Neural cell (in vitro differentiated cells): ENCODE results near the gene DAG1. TPM values are rescaled to one million over a fixed set of nuclear protein-coding genes. Genes with fewer than 3 reads are reported as not detected.

Experiments used
- H2AFZ ChIP-seq: fragments of 200-600, 300-800 bp; sonication (generic), shearing (Covaris generic); 2 replicates; pipeline ENCODE4 v1.6.0; 2014; ENCODE audit warnings: low read depth, mild to moderate bottlenecking, antibody characterized with exemption, low read length, moderate library complexity
- H3F3A ChIP-seq: fragments of 200-600 bp; shearing (Covaris generic); 2 replicates; pipeline ENCODE4 v1.6.1; 2016; ENCODE audit warnings: mild to moderate bottlenecking, moderate library complexity, mixed read lengths, antibody characterized with exemption, low read length; ENCODE audit not compliant: insufficient read depth, poor library complexity, severe bottlenecking
- H3K27ac ChIP-seq: fragments of 200-600, 300-800 bp; sonication (generic), shearing (Covaris generic); 2 replicates; pipeline ENCODE4 v1.5.1; 2014; ENCODE audit warnings: mild to moderate bottlenecking, low read length, moderate library complexity
- H3K27me3 ChIP-seq: fragments of 300-800, 200-600 bp; sonication (generic), shearing (Covaris generic); 2 replicates; pipeline ENCODE4 v1.6.0; 2014; ENCODE audit warnings: mild to moderate bottlenecking, low read depth, low read length, moderate library complexity; ENCODE audit not compliant: insufficient read depth
- H3K36me3 ChIP-seq: fragments of 300-800, 200-600 bp; sonication (generic), shearing (Covaris generic); 2 replicates; pipeline ENCODE4 v1.5.1; 2014; ENCODE audit warnings: mild to moderate bottlenecking, antibody characterized with exemption, low read length, moderate library complexity; ENCODE audit not compliant: insufficient read depth
- H3K4me2 ChIP-seq: fragments of 300-800, 200-600 bp; sonication (generic), shearing (Covaris generic); 2 replicates; pipeline ENCODE4 v1.6.0; 2014; ENCODE audit warnings: mild to moderate bottlenecking, low read length
- H3K4me3 ChIP-seq: fragments of 300-800, 200-600 bp; sonication (generic), shearing (Covaris generic); 2 replicates; pipeline ENCODE4 v1.5.1; 2014; ENCODE audit warnings: mild to moderate bottlenecking, low read length, moderate library complexity
- H3K79me2 ChIP-seq: fragments of 200-600 bp; shearing (Covaris generic); replicated peaks from 2 replicates; pipeline ENCODE4 v1.6.0; 2014; ENCODE audit warnings: mild to moderate bottlenecking, low read length, moderate library complexity; ENCODE audit not compliant: insufficient read depth
- H3K9ac ChIP-seq: fragments of 300-800, 200-600 bp; sonication (generic), shearing (Covaris generic); 2 replicates; pipeline ENCODE4 v1.6.1; 2016; ENCODE audit warnings: mild to moderate bottlenecking, low read length, mixed read lengths
- H3K9me2 ChIP-seq: fragments of 200-600 bp; shearing (Covaris generic); 2 replicates; pipeline ENCODE4 v1.6.1; 2016; ENCODE audit warnings: mild to moderate bottlenecking, low read length, mixed read lengths; ENCODE audit not compliant: insufficient read depth
- H3K9me3 ChIP-seq: fragments of 200-600, 300-800 bp; sonication (generic), shearing (Covaris generic); 2 replicates; pipeline ENCODE4 v1.6.1; 2016; ENCODE audit warnings: mild to moderate bottlenecking, mixed run types, low read length, moderate library complexity, mixed read lengths
- H4K20me1 ChIP-seq: fragments of 200-600 bp; shearing (Covaris generic); 2 replicates; pipeline ENCODE4 v1.6.1; 2016; ENCODE audit warnings: mild to moderate bottlenecking, mixed run types; ENCODE audit not compliant: insufficient read depth
- CTCF ChIP-seq: fragments of 450-650 bp; IDR thresholded peaks from 2 replicates; pipeline ENCODE4 v1.5.1; 2014; ENCODE audit warnings: antibody characterized with exemption, mild to moderate bottlenecking, moderate library complexity; ENCODE audit not compliant: poor library complexity, severe bottlenecking
- EP300 ChIP-seq: fragments of 450-650 bp; conservative IDR thresholded peaks from 2 replicates; pipeline ENCODE4 v1.6.1; 2014; ENCODE audit warnings: antibody characterized with exemption, mild to moderate bottlenecking, moderate library complexity; ENCODE audit not compliant: poor library complexity, severe bottlenecking
- EZH2 ChIP-seq: fragments of 200-600, 300-800 bp; shearing (Covaris generic), sonication (generic); IDR thresholded peaks from 2 replicates; pipeline ENCODE4 v1.6.1; 2014; ENCODE audit warnings: antibody characterized with exemption, low read length, borderline replicate concordance, mild to moderate bottlenecking; ENCODE audit not compliant: insufficient read depth, poor library complexity, severe bottlenecking
- MXI1 ChIP-seq: fragments of 450-650 bp; conservative IDR thresholded peaks from 2 replicates; pipeline ENCODE4 v1.6.1; 2014; ENCODE audit warnings: antibody characterized with exemption, mild to moderate bottlenecking; ENCODE audit not compliant: poor library complexity, severe bottlenecking
- POLR2AphosphoS5 ChIP-seq: IDR thresholded peaks from 2 replicates; pipeline ENCODE4 v1.6.1; 2012
- RAD21 ChIP-seq: fragments of 450-650 bp; conservative IDR thresholded peaks from 2 replicates; pipeline ENCODE4 v1.6.1; 2014; ENCODE audit warnings: antibody characterized with exemption, mild to moderate bottlenecking, moderate library complexity
- REST ChIP-seq: IDR thresholded peaks from 2 replicates; pipeline ENCODE4 v1.6.1; 2012; ENCODE audit warnings: borderline replicate concordance
- SMC3 ChIP-seq: fragments of 450-650 bp; conservative IDR thresholded peaks from 2 replicates; pipeline ENCODE4 v1.6.1; 2014; ENCODE audit warnings: antibody characterized with exemption, mild to moderate bottlenecking, moderate library complexity; ENCODE audit not compliant: poor library complexity
- TAF1 ChIP-seq: IDR thresholded peaks from 2 replicates; pipeline ENCODE4 v1.6.1; 2012; ENCODE audit warnings: low read depth
- polyA plus RNA-seq: library from polyadenylated mRNA; depleted of rRNA; stranded (reverse); fragments of >200 nt; gene quantifications from 2 replicates; pipeline ENCODE4 v1.2.3, GENCODE V29; 2014

The DAG1 gene
- polyA plus RNA-seq, 1 donor from 2014 or later, result 14.3 TPM

- Histone ChIP-seq H3K9me3 (no peaks in the 10 kb centered on the region), H3K36me3 (no peaks in the 10 kb centered on the region), H4K20me1 (no peaks in the 10 kb centered on the region), H3K27ac (no peak overlapping the region), H3K79me2 (no peaks in the 10 kb centered on the region), H3K27me3 (no peaks in the 10 kb centered on the region), H2AFZ (no peak overlapping the region), H3K4me3 (no peak overlapping the region), H3K9ac (no peak overlapping the region), H3K9me2 (no peaks in the 10 kb centered on the region), H3K4me2 (no peak overlapping the region), H3F3A (no peaks in the 10 kb centered on the region)
- no peak for TF ChIP-seq RAD21
- TF ChIP-seq EZH2, result no peak
- no peak for TF ChIP-seq CTCF
- no peak for TF ChIP-seq TAF1
- no peak for TF ChIP-seq EP300
- TF ChIP-seq MXI1, result no peak
- TF ChIP-seq SMC3, result no peak
- TF ChIP-seq POLR2AphosphoS5, result no peak
- no peak for TF ChIP-seq REST
These were observed 16.4 kb upstream of the DAG1 start for GRCh38 chr3:49453621-49454020.

- no peaks in the 10 kb centered on the region for H3K36me3 ChIP-seq
- H3K9ac ChIP-seq, result no peak overlapping the region
- TF ChIP-seq SMC3 (no peak), MXI1 (no peak)
- H3K27ac ChIP-seq, result no peak overlapping the region
- no peak overlapping the region for H3K4me2 ChIP-seq
- no peaks in the 10 kb centered on the region for H4K20me1 ChIP-seq
- no peak overlapping the region for H2AFZ ChIP-seq
- H3K9me2 ChIP-seq, result no peaks in the 10 kb centered on the region
- no peaks in the 10 kb centered on the region for H3K79me2 ChIP-seq
- H3K4me3 ChIP-seq, result no peak overlapping the region
- no peaks in the 10 kb centered on the region for H3K27me3 ChIP-seq
- H3K9me3 ChIP-seq, result no peaks in the 10 kb centered on the region
- no peaks in the 10 kb centered on the region for H3F3A ChIP-seq
These were observed 15.6 kb upstream of the DAG1 start for GRCh38 chr3:49454458-49454857.
